Ishikawa (cell line): ENCODE measurements around the gene PTPRN2.

Experiments
- CEBPB ChIP-seq: IDR thresholded peaks from 2 replicates; pipeline ENCODE4 v1.6.1; 2012
- EP300 ChIP-seq: IDR thresholded peaks from 2 replicates; pipeline ENCODE4 v1.6.1; 2012; ENCODE audit warnings: borderline replicate concordance
- RAD21 ChIP-seq: IDR thresholded peaks from 2 replicates; pipeline ENCODE4 v1.6.1; 2012; ENCODE audit warnings: low read depth
- TCF12 ChIP-seq: IDR thresholded peaks from 2 replicates; pipeline ENCODE4 v1.6.1; 2012; ENCODE audit warnings: low read depth
- TEAD4 ChIP-seq: IDR thresholded peaks from 2 replicates; pipeline ENCODE4 v1.6.1; 2012
- YY1 ChIP-seq: IDR thresholded peaks from 2 replicates; pipeline ENCODE4 v1.6.1; 2012; ENCODE audit warnings: low read depth

DNA sequence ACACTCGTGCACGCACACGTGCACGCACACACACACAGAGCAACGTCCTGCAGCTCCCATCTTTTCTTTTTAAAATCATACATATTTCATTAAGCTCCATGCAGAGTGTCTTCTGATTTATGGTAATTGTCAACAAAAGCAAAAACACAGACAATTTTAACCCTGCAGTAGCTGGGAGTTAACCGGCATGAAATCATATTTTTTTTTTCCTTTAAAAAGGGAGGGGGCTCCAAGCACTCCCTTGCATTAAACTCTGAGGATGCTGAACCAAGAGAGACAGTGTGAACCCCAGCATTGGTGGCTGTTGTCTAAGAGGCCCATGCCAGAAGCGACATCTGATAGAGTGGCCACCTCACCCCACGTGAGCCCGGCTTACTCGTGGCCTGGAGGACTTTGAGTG is 708.2 kb downstream of the PTPRN2 start:
- TF ChIP-seq TEAD4 (no peak), YY1 (no peak), EP300 (no peak), TCF12 (no peak), CEBPB (no peak), RAD21 (no peak)
